ENCODE data around the gene CLIP1.
"Not testable (repeated sequence)": the region's sequence is repeated elsewhere in the genome, so short reads cannot be mapped to it uniquely, and the experiment has no call there.

The CLIP1 gene

GRCh38 chr12:122394626-122395194 lies 27.8 kb downstream of the CLIP1 start:
- DNase-seq = no peak

- no peak for DNase-seq
Observed at GRCh38 chr12:122393817-122394216, 28.7 kb downstream of the CLIP1 start.

GRCh38 chr12:122392411-122392810 lies 30.1 kb downstream of the CLIP1 start:
- no peak for DNase-seq

- no peak for DNase-seq
Observed at GRCh38 chr12:122389677-122390076, 32.8 kb downstream of the CLIP1 start.

GRCh38 chr12:122387887-122388286 lies 34.6 kb downstream of the CLIP1 start:
- no peak for DNase-seq

GRCh38 chr12:122385171-122386016 lies 37.1 kb downstream of the CLIP1 start:
- DNase-seq = no peak

- DNase-seq = no peak
Observed at GRCh38 chr12:122382919-122383350, 39.5 kb downstream of the CLIP1 start.

GRCh38 chr12:122381021-122381420 lies 41.4 kb downstream of the CLIP1 start:
- DNase-seq = no peak

- DNase-seq = not testable (repeated sequence)
Observed at GRCh38 chr12:122376751-122377150, 45.7 kb downstream of the CLIP1 start.

GRCh38 chr12:122374707-122375106 lies 47.8 kb downstream of the CLIP1 start:
- DNase-seq = no peak

GRCh38 chr12:122371475-122372045 lies 50.9 kb downstream of the CLIP1 start:
- DNase-seq = no peak

GRCh38 chr12:122368361-122369073 lies 54.0 kb downstream of the CLIP1 start:
- peak; percentile 20 to 84 (median 39) for DNase-seq

- not testable (repeated sequence) for DNase-seq
Observed at GRCh38 chr12:122367632-122368031, 54.8 kb downstream of the CLIP1 start.

GRCh38 chr12:122366685-122367475 lies 55.6 kb downstream of the CLIP1 start:
- no peak for DNase-seq

GRCh38 chr12:122365226-122365625 lies 57.2 kb downstream of the CLIP1 start:
- DNase-seq = not testable (repeated sequence)

GRCh38 chr12:122363782-122364181 lies 58.7 kb downstream of the CLIP1 start:
- no peak for DNase-seq

- no peak for DNase-seq
Observed at GRCh38 chr12:122362755-122363154, 59.7 kb downstream of the CLIP1 start.

- not testable (repeated sequence) for DNase-seq
Observed at GRCh38 chr12:122358403-122358802, 64.1 kb downstream of the CLIP1 start.

GRCh38 chr12:122357536-122357935 lies 64.9 kb downstream of the CLIP1 start:
- DNase-seq = not testable (repeated sequence)

GRCh38 chr12:122356991-122357390 lies 65.5 kb downstream of the CLIP1 start:
- not testable (repeated sequence) for DNase-seq

- DNase-seq = peak; percentile 27 to 75 (median 72)
Observed at GRCh38 chr12:122356192-122356635, 66.3 kb downstream of the CLIP1 start.

GRCh38 chr12:122355706-122356105 lies 66.8 kb downstream of the CLIP1 start:
- DNase-seq = no peak

Measured in NCI-H1417 (cell line).